HG03469 (cell line): Measurements from ENCODE around the gene TPP1.

Experiments used
- ATAC-seq: cut with Tn5 transposase; IDR thresholded peaks from one replicate; pipeline ENCODE4 v1.9.1; 2021; ENCODE audit warnings: mild to moderate bottlenecking, moderate library complexity, moderate number of reproducible peaks; ENCODE audit not compliant: unreplicated experiment

Gene TPP1

GRCh38 chr11:6629573-6629891 lies 10.3 kb upstream of the TPP1 start:
- ATAC-seq, result no peak

DNA sequence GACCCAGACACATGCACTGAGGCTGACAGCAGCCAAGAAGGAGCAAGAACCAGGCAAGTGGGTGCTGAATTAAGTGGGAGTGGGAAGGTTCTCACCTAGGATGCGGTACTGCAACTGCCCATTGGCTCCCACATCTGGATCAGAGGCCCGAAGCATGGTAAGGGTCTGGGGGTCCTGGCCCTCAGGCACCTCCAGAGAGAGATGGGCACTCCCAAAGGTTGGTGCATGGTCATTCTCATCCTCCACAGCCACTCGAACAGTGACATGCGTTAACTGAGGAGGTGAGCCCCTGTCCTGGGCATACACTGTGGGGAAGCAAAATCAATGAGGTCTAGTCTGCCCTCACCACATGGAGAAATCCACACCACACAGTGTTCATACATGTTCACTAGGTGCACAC lies 9.3 kb upstream of the TPP1 start:
- no peak for ATAC-seq

DNA sequence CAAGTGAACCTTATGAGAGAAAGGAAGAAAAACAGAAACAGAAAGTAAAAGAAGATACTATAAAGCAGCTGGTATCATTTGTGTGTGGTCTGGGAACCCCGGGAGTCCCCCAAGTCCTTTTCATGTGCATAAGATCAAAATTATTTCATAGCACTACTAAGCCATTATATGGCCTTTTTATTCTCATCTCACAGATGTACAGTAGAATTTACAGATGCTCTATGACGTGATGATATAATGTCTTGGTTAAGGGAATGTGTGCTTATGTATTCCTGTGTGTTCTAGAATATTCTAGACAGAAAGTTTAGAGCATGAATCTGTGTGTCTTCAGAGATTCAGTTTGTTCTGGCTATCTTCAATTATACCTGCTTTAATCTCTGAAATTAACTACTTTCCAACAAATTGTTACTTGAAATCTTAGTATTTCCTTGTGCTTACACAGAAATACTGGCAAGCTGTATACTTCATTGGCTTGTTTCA lies 8.6 kb upstream of the TPP1 start:
- ATAC-seq, result peak; percentile 59

DNA sequence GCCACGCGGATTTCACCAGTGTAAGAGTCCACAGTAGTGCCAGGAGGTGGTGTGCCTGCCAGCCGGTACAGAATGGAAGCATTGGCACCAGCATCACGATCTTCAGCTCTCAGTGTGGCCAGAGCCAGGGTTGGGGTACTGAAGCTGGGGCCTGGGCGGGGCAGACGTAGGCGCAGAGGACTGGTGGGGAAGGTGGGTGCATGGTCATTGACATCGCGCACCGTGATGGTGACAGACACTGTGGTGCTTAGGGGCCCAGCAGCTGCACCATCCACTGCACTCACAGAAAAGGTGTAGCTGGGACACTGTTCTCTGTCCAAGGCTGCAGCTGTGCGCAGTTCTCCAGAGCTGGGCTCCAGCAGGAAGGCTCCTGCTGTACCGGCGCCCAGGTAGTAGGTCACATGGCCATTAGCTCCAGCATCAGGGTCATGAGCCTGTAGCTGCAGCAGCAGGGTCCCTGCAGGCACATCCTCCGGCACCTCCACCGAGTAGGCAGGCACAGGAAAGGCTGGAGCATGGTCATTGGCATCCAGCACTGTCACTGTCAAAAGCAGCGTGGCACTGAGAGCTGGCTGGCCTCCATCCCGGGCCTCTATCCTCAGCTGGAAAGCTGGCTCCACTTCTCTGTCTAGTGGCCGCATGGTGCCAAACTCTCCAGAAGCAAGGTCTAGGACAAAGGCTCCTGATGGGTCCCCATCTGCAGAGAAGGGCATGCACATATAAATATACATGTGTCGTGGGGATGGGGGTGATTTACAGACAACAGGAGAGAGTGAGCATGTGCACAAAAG lies 7.9 kb upstream of the TPP1 start:
- no peak for ATAC-seq

- no peak for ATAC-seq
These were observed 6.7 kb upstream of the TPP1 start for GRCh38 chr11:6625832-6626420.

GRCh38 chr11:6625156-6625831 lies 6.1 kb upstream of the TPP1 start:
- no peak for ATAC-seq

GRCh38 chr11:6623391-6624363 lies 4.5 kb upstream of the TPP1 start:
- no peak for ATAC-seq

DNA sequence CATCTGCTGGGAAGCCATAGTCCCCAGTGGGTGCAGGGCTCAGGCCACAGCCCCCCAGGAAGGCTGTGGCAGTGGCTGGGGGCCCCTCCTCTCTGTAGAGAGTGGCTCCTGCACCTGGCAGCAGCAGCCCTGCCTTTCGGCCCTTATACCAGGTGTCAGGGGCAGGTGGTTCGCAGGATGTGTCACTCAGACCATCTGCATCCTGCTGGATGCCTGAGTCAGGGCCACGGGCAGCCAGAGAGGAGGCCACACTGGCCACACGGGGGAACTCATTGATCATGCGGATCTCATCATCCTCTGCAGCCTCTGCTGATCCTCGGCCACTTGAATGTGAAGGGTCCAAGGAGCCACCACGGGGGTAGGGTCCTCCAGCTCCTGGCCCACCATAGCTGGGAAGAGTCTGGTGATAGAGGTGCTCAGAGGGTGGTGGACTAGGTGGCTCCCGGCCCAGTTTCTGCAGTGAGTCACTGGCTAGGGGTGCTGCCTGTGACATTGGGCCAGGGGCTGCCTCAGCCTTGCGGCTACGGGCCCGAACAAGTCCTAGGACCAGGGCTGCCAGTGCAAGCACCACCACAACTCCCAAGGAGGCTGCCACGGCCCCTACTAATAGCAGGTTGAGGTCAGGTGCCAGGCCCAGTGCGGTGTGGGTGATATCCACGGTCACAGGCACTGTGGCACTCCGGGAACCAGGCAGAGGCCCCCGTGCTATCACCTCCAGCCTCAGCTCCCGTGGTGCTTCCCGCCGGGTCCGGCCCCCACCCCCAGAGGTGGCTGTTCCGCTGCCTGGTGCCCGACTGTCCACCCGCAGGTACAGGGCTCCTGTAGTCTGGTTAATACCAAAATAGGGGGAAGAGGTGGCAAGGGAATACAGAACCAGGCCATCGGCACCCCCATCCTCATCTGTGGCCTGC lies 3.3 kb upstream of the TPP1 start:
- ATAC-seq, result no peak

- ATAC-seq, result no peak
These were observed 2.5 kb upstream of the TPP1 start for GRCh38 chr11:6621711-6622211.

- no peak for ATAC-seq
These were observed 1.4 kb upstream of the TPP1 start for GRCh38 chr11:6620636-6621035.

DNA sequence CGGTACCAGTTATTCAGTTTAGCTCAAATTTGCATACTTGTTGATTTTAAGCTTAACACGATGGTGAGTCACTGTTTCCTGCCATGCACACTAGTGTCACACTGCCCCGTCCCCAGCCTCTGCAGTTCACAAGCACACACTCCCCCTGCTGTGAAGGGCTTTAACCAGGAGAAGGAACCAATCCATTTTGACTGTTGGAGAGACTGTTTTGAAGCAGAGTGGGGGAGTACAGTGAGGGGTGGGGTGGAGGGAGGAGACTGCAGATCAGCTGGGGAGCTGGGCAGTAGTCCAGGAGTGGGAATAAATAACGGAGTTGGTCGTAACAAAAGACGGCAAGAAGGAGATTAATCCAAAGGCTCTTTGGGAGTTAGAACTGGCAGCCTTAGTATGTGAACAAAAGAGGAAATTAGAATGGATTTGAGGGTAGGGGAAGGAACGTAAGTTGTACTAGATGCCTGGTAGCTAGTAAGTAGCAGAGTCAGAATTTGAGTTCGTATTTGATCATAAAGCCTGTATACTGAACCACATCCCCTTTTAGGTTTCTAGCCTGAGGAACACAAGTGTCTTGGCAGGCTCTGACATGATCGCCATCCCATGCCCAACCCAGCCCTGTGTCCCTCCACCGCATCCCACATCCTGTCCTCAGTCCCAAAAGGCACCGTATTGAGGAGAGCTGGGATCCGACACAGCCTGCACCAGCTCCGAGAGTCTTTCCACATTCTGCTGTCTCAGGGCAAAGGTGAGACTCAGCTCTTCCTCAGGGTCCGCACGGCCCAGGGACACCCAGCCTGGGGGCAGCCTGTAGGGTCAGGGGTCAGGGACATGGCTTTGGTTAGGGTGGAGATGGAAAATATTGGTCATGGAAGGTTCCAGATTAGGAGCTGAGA lies 862 bp downstream of the TPP1 start:
- ATAC-seq, result no peak

DNA sequence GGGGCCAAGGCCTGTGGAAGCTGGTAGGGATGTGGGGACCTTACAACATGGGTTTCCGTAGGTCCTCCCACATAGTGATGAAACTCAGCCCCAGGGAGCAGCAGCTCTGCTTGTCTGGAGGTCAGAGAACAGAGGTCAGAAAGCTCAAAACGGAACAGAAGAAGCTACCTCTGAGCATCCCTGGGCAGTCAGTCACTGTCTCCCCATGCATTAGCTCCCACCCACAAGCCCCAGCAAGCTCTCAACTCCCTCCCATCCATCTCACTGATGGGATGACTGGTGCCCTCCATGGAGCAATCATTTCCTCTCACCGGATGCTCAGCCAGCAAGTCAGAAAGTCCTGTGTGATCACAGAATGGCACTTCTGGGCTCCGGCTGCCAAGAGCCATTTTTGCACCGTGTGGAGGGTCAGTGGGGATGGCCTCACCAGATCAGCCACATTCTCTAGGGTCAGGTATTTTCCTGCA lies 1.9 kb downstream of the TPP1 start:
- no peak for ATAC-seq

- ATAC-seq, result no peak
These were observed 2.5 kb downstream of the TPP1 start for GRCh38 chr11:6616596-6617250.

DNA sequence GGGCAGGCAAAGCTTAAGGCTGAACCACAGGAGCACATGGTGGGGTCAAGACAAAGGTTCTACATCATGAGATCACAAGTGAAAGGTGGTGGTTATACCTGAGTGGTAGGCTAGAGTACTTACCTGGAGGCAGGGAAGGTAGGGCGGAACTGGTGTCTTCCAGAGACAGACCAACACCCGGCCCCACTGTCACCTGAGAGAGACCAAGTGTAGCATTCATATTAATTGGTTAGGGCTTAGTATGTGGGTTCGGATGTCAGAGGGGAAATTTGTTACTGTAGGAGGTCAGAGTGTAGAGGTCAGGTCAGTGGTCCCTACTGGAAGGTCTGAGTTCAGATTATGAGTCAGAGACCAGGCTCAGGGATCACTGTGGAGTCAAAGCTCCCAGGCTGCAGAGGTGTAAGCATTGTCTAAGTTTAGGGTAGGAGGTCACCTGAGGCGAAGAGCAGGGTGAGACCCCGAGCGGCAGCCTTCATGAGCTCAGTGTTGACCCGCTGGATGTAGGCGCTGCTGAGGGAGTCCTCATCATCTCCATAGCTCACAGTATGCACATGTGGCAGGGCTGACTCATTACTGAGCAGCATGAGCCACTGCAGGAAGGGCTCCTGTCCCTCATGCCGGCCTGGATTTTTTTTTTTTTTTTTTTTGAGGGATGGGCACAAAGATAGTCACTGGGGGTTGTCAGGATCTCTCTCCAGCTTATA lies 3.2 kb downstream of the TPP1 start:
- no peak for ATAC-seq

- no peak for ATAC-seq
These were observed 4.2 kb downstream of the TPP1 start for GRCh38 chr11:6615046-6615445.

- no peak for ATAC-seq
These were observed 4.8 kb downstream of the TPP1 start for GRCh38 chr11:6614446-6614845.

- ATAC-seq, result no peak
These were observed 5.7 kb downstream of the TPP1 start for GRCh38 chr11:6613496-6613895.
